ENCODE data around the gene RNF217.

The RNF217 gene

DNA sequence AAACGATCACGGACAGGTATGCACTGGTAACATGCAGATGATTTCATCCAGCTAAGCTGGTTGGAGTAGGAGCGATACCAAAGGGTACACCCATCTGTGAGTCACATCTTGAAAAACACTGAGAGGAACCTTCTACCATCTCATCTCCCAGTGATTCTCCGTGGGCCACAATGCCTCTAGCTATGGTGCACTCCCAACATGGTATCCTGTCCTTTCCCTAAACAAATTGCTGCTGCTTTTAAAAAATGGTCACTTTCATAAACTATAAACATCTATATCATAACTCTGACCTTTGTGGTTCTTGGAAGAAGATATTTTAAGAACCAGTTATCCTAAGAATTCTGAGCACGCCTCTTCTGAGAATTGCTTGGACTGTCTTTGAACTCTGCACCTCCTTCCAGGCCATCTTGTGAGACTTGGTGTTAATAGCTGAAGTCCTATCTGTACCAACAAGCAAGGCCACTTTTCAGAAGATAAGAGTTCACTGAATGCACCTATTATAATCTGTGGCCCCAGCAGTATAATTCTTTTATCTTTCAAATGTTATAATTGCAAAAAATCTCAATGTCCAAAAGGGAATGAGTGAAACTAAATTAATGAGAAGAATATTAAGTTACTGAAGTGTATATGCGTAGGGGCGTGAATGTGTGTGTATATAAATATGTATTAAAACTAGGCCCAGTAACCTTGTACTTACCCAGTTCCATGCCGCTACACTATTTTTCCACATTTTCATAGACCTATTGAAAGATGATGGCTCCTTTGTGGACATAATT lies 120.9 kb downstream of the RNF217 start:
- FAIRE-seq (no peak), DNase-seq (ENCODE audit: extremely low spot score, insufficient read length, low read depth) (no peak)

DNA sequence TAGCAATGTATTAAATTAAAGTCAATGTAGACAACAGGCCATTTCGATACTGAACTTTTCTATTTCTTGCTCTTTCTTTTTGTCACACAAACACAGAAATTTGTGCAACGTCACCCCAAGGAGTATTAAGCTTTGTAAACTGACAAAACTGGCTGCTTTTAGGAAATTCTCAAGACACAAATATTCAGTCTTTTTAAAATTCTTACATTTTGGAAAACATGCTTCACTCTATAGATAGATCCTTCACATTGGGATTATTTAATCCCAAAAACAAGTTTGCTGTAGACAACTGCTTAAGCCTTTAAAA lies 121.4 kb downstream of the RNF217 start:
- DNase-seq (ENCODE audit: extremely low spot score, insufficient read length, low read depth), result no peak
- no peak for FAIRE-seq

DNA sequence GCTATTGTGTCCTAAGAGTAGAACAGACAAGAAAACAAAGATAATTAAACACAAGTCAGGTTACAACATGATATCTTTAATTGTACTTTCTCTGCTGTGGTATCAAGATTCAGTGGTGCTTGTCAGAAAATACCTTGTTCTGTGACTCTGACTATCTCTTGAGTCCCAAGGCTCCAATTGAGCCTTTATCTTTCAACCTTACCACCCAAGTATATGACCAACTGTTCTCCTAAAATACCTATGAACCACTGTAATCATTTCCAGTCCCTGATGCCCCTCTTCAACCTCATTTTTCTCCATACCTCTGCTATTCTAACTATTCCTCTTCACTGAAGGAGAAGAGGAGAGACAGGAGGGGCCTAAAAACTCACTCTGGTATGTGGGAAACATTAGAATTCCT lies 124.5 kb downstream of the RNF217 start:
- FAIRE-seq, result no peak

DNA sequence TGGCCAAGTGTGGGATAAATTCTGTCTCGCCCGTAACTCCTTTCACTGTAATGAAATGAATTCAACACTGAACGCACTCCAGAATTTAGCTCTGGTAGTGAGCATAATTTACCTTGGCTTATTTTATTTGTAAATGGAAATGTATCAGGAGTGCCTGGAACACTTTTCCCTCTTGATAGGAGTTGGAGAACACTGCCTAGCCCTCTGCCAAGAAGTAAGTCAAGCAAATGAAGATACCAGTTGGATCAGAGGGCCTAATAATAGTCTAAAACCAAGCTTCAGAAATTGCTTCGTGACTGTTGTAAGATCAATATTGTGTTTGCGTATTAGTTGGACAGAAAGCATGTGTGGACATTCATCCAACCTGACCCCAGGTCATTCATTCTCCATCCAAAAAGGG lies 126.7 kb downstream of the RNF217 start:
- FAIRE-seq (no peak), DNase-seq (ENCODE audit: extremely low spot score, insufficient read length, low read depth) (no peak)

More for the DNA sequence above, 124.5 kb downstream of the RNF217 start:
- DNase-seq (ENCODE audit: extremely low spot score, insufficient read length, low read depth), result no peak

DNA sequence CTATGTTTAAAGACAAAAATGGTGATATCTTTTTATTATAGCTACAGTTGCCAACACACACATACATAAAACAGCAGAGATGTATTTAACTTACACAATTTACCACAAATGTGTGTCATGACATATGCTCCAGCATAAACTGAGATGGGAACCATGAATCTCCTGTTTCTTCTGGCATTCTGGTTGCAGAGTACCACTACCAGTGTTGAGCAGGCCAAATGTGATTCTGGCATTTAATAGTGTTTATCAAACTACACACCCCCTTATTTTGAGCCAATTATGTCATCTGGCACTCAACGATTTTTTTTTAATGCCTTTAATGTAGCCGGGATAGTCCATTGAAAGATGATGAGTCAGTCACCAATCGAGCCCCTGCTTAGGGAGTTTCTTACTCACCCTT lies 132.3 kb downstream of the RNF217 start:
- FAIRE-seq, result no peak
- no peak for DNase-seq (ENCODE audit: extremely low spot score, insufficient read length, low read depth)

DNA sequence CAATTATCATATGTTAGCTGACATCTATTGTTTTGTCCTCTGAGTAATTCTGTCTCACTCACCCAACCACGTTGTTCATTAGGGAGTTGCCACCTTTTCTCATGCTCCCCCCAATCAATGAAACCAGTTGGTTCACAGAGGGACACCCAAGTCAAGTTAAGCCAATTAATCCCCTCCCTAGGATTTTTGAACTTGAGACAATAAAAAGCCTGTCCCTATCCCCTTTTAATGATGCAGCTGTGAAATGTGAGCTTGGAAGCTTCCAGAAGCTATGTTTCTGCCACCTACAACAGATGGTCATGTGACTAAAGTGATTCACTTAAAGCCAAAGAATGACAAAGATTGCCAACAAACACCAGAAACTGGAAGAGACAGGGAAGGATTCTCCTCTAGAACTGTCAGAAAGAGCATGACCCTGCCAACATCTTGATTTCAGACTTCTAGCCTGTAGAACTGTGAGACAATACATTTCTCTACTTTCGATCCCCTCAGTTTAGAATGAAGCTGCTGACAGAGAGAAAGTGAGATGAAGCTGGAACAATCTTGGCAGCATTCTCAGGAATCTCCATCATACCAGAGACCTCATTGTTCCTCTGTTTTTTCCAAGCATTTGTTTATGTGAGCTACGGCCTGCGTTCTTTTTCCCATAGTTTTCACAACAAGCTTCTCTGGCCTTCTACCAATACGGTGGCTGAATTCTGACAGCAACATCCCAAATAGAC lies 133.5 kb downstream of the RNF217 start:
- no peak for FAIRE-seq

DNA sequence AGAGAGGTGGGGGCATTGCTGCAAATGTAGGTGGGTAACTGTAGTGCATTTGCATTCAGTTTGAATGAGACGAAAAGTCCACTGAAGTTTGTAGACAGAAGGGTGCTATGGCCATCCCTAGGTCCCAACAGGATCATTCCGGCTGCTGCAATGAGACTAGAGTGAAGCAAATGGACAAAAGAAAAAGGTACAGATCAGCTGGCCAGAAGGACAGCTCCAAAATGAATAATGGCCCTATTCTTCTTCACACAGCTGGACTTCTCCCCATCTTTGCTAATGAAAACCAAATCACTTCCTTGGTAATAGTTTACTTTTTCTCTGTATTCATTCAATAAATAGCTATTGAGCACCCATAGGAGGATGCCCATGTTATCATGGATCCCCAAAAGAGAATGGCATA lies 134.9 kb downstream of the RNF217 start:
- no peak for DNase-seq (ENCODE audit: extremely low spot score, insufficient read length, low read depth)
- no peak for FAIRE-seq

More for the DNA sequence above, 133.5 kb downstream of the RNF217 start:
- DNase-seq (ENCODE audit: extremely low spot score, insufficient read length, low read depth), result no peak

DNA sequence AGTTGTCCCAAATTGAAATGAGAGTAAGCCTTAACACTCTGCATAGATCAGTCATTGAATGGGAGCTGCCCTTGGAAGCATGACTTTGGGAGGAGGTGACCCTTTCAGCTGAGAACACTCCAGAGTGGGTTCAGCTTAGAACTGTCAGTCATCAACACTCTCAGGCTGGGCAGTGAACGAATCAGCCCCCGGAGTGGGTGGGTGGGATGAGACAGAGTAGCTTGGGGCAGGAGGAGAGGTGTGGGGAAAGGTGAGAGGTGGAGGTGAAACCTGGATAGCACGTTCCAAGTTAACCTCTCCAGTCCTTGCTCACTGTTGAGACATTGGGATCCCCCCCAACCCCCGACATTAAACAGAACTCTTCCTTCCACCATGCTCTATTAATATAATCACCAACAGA lies 136.0 kb downstream of the RNF217 start:
- FAIRE-seq, result no peak

DNA sequence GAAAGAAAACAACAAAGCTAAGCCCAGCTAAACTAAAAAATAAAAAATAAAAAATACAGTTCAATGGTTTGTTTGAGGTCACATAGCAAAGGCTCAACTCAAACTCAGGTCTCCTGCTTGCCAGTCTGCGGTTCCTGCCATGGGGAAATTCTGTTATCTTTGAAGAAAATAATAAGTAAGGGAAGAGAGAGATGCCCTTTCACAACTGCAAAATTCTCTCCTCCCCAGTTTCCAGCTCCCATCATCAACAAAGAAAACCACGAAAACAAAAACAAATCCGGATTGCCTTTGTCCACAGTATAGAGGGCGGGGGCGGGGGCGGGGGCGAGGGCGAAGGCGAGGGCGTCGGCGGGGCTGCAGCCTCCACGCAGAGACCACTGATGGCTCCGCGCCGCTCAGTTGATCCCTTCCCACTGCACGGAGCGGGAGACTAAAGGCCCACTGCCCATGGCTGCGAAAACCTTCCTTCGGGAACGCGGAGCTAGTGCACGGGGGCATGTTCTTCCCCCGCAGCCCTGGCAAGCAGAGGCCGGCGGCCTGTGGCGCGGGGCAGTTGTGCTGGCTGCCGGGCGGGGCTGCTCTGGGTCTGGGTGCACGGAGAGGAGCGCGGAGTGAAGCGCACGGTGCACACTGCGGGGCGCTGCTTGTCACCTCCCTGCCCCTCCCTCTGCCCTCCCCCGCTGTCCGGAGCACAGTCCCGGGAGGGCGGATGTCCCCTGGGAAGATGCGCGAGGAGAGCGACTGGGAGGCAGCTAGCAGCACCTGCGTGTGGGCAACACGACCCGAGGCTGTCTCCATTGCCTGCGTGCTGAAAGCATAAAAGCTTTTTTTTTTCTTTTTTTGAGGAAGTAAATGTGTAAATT lies 137.2 kb downstream of the RNF217 start:
- no peak for FAIRE-seq
- DNase-seq (ENCODE audit: extremely low spot score, insufficient read length, low read depth), result no peak

More for the DNA sequence above, 136.0 kb downstream of the RNF217 start:
- no peak for DNase-seq (ENCODE audit: extremely low spot score, insufficient read length, low read depth)

DNA sequence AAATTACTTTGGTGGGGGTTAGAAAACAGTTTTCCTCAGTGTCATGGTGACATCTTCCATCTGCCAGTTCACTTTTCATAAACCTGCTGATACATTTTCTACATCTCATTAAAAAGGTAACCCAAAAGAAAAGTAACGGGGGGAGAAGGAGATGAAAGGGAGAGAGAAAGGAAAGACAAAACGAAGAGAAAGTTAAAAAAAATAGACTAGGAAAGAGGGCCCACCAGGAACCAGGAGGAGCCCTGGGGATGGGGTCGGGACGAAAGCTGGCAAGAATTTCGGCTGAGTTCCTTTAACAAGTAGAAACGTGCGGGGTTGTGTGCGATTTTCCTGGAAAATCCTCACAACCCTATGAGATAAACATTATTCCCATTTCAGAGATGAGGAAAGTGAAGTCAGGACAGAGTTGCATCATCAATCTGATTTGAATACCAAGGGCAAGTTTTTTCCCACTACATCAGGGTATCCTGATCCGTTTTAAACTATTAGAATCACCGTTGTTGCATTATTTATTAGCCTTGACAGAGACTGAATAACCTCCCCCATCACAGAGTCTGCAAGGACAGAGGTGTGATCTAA lies 137.9 kb downstream of the RNF217 start:
- FAIRE-seq, result no peak

DNA sequence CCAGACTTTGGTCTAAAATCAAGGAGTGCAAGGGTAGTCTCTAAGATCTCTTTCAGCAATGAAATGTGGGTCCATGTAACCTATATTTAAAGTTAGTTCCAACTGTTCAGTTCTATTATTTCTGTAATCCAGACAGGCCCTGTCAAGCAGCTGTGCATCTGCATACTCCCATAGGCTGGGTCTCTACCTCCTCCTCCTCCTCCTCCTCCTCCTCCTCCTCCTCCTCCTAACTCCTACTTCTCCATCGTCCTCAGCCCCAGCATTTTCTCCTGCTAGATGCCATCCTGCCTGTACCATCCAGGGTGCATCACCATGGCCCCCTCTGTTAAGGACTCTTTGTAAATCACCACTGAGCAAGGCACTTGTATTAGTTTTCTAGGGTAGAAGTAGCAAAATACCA lies 138.9 kb downstream of the RNF217 start:
- DNase-seq (ENCODE audit: extremely low spot score, insufficient read length, low read depth), result no peak
- no peak for FAIRE-seq

More for the DNA sequence above, 137.9 kb downstream of the RNF217 start:
- DNase-seq (ENCODE audit: extremely low spot score, insufficient read length, low read depth), result no peak

DNA sequence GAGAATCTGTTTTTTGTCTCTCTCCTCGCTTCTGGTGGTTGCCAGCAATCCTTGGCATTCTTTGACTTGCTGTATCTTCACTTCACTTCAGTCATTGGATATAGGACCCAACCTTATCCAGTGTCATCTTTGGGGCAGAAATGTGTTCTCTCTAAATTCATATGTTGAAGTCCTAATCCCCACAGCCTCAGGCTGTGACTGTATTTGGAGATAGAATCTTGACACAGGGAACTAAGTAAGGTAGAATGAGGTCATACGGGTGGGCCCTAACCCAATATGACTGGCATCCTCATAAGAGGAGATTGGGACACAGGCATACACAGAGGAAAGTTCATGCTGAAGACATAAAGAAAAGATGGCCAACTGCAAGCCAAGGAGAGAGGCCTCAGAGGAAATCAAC lies 139.4 kb downstream of the RNF217 start:
- DNase-seq (ENCODE audit: extremely low spot score, insufficient read length, low read depth) (no peak), FAIRE-seq (no peak)

DNA sequence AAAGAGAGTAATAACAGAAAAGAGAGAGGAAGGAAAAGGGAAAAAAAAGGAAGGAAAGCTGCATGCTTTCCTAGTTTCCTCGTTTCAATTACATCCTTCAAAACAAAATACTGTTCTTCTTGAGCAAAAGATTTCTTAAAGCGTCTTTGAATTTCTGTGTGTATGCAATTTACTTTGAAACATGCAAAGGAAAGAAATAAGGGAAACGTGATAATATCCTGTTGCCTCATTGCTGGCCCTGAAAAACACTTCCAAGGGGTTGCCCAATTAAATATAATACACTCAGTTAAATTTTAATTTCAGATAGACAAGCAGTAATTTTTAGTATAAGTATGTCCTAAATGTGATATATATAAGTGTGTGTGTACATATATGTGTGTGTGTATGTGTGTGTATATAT lies 140.2 kb downstream of the RNF217 start:
- no peak for DNase-seq (ENCODE audit: extremely low spot score, insufficient read length, low read depth)
- FAIRE-seq, result no peak

DNA sequence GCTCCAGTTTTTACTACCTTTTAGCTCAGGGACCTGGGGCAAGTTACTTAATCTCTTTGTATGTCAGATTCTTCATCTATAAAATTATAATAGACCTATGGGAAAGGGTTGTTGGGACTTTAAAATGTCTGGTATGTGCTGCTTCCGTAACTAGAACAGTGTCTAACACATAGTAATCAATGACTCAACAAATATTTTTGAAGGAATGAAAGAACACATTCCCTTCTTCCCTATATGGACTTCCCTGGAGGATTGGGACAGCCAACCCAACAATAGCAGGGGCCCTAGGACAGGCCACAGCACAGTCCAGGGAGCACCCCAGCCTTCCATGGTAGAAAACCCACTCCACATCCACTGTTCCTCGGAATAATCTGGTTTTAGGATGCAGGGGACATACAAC lies 140.7 kb downstream of the RNF217 start:
- DNase-seq (ENCODE audit: extremely low spot score, insufficient read length, low read depth), result no peak

DNA sequence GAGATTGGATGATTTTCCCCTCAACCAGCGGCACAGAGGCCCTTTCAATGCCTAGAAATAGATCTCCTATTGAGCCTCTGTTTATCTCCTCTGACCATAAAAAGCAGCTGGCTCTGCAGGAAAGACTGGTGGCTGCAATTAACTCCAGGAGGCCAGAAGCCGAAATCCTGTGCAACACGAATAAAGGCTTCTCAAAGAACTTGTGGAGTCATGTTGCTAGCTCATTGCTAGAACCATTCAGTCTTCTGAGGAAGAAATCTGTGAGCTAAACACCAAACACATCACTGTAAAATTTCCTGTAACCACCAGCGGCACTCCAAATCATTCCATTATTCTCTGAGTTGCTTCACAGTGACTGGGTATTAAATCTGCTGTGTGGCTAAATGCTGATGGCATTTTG lies 142.2 kb downstream of the RNF217 start:
- DNase-seq (ENCODE audit: extremely low spot score, insufficient read length, low read depth) (no peak), FAIRE-seq (no peak)

More for the DNA sequence above, 140.7 kb downstream of the RNF217 start:
- FAIRE-seq, result no peak

DNA sequence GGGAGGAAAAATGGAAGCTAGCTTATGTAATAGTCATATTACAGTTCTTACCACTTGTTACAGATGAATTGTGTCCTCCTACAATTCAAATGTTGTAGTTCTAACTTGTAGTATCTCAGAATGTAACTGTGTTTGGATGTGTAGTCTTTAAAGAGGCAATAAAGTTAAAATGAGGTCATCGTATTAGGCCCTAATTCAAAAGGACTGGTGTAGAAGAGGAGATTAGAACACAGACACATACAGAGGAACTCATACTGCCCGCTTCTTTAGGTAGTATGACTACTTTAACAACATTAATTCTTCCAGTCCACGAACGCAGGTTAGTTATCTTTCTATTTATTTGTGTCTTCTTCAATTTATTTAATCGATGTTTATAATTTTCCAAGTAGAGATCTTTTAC lies 144.8 kb downstream of the RNF217 start:
- no peak for FAIRE-seq

DNA sequence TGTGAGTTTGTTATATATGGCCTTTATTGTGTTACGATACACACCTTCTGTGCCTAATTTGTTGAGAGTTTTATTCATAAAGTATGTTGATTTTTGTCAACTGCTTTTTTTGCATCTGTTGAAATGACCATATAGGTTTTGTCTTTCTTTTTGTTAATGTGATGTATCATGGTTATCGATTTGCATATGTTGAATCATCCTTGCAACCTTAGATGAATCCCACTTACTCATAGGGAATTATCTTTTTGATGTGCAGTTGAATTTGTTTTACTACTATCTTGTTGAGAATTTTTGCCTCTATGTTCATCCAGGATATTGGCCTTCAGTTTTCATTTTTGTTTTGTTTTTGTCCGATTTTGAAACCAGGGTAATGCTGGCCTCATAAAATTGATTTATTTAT lies 145.7 kb downstream of the RNF217 start:
- no peak for FAIRE-seq

More for the DNA sequence above, 144.8 kb downstream of the RNF217 start:
- no peak for DNase-seq (ENCODE audit: extremely low spot score, insufficient read length, low read depth)

DNA sequence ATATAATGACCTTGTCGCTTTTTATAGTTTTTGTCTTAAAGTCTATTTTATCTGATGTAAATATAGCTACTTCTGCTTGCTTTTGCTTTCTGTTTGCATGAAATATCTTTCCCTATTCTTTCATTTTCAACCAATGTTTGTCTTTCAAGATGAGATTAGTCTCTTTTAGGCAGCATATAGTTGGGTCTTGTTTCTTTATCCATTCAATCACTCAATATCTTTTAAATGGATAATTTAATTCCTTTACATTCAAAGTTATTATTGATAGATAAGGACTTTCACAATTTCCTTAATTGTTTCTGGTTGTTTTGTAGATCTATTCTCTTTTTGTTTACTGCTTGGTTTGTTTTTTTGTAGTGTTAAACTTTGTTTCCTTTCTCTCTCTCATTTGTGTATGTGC lies 147.8 kb downstream of the RNF217 start:
- no peak for DNase-seq (ENCODE audit: extremely low spot score, insufficient read length, low read depth)
- FAIRE-seq, result no peak

More for the DNA sequence above, 145.7 kb downstream of the RNF217 start:
- DNase-seq (ENCODE audit: extremely low spot score, insufficient read length, low read depth), result no peak

DNA sequence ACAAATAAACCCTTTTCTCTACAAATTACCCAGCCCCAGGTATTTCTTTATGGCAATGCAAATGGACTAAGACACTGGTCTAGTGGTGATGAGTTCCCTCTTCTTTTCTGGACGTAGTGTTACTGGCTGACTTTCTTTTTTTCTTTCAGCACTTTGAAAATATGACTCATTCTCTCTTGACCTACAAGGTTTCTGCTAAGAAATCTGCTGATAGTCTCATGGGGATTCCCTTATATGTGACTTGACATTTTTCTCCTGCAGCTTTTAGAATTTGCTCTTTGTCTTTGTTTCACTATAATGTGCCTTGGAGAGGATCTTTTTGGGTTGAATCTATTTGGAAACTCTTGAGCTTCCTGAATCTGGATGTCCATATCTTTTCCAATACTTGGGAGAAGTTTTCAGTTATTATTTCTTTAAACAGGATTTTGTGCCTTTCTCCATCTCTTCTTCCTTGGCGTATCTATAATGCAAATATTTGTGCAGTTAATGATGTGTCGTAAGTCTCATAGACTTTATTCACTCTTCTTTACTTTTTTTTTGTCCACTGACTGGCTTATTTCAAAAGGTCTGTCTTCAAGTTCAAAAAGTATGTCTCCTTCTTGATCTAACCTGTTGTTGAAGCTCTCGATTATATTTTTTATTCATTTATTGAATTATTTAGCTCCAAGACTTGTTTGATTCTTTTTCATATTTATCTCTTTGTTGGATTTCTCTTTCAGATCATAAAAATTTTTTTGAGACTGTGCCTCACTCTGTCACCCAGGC lies 149.2 kb downstream of the RNF217 start:
- no peak for DNase-seq (ENCODE audit: extremely low spot score, insufficient read length, low read depth)
- no peak for FAIRE-seq

DNA sequence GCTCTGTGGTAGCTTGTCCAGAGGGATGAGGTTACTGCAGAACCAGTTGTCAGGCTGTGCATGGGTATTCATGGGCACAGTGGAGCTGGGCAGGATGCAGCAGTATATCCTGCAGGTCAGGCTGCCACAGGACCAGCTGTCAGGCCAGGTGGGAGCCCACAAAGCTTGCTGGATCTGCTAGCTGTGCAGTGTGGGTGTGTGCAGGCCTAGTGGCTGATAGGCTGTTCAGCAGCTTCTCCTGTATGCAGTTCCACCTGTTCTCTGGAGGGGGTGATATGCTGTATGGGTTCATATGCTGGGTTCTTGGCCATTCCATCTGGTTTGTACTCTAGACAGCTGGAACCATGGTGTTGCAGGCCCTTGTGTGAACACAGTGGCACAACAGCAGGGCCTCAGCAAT lies 150.7 kb downstream of the RNF217 start:
- DNase-seq (ENCODE audit: extremely low spot score, insufficient read length, low read depth), result no peak
- FAIRE-seq, result no peak

All from GM18507 (cell line).